Dedifferentiated amniotic fluid mesenchymal stem cell (primary cell): ENCODE data around the gene CAMK2D.

ENCODE experiments used
- DNase-seq: peaks from one replicate; pipeline ENCODE4 v3.0.0-alpha.2; 2016; ENCODE audit errors: extremely low spot score

CAMK2D gene

DNA sequence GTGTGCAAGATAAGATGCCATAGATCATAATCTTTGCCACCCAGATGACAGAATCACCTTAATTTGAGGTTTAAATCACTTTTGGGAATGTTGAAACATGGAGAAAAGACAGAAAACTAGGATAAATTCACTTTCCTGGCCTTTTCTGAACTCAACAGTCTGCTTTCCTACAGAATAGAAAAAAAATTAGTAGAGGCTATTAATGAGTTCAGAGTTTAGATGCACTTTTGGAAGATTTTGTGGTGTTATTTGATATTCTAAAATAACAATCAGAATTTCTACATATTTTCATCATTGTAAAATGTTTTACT, 195.9 kb downstream of the CAMK2D start:
- DNase-seq = no peak

DNA sequence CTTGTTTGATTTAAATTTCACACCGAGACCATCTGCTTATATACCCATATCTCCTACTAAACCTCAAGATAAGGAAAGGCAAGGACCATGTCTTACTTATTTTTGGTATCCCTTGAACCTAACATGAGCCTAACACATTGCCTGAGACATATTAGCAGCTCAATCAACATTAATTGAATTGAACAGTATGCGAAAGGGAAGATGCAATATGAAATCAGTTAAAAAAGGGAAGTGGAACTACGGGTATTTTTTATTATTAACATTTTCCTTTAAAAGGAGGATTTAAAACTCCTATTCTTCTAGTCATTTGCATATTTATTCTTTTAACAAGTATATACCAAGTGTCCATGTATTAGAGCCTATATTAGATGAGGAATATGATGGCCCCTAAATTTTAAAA, 197.0 kb downstream of the CAMK2D start:
- no peak for DNase-seq

DNA sequence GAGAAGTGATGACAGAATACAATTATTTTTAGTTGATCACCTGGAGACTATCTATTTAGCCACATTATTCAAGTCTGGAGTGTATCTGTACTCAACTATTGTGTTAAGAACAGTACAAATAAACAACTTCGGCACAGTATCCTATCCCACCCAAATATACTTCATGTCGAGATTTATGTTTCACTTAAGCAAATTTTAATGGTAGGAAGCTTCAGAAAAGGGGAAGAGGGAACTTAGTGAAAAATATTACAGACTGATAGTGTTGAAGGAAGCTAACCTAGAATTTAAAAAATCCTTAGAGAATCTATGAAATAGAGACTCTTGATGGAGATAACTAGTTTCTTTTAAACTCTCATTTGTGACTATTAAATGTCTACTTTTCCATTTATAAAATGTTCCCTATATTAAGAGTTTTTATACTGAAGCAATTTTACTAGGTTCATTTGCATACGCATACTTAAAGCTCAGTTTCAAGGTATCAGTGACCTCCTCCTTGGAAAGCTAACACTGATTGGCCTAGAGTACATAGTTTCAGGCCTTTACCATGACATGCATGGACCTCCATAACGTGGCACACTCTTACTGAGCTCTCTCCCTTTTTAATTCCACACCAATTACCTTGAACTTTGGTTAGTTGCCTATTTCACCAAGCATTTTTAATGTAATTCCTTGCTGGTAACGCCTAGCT, 197.7 kb downstream of the CAMK2D start:
- no peak for DNase-seq

DNA sequence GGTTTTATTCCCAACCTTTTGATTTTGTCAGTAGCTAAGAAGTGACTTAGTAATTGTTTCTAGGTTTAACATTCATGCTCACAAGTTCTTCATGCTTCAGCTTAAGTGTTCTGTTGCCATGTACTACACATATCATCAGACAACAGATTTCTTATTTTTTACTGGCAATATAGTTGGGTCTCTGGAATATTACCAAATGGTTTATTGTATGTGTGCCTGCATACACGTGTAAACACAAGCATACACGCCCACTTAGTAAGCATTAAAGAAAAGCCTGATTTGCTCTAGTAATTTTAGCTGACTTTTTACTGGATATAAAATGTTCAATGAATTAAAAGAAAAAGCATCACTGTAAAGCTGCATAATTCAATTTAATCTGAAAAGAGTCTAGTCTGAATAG, 199.8 kb downstream of the CAMK2D start:
- DNase-seq = no peak

DNA sequence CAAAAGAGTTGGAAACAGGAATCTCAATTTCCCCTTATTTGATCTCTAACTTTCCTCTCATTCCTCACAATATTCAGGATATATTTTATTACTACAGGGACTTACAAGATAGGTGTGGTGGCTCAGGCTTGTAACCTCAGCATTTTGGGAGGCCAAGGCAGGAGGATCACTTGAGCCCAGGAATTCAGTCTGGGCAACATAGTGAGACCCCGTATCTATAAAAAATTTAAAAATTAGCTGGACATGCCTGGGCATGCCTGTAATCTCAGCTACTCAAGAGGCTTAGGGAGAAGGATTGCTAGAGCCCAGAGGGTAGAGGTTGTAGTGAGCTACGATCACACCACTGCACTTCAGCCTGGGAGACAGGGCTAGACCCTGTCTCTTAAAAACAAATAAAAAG, 200.4 kb downstream of the CAMK2D start:
- DNase-seq = no peak

DNA sequence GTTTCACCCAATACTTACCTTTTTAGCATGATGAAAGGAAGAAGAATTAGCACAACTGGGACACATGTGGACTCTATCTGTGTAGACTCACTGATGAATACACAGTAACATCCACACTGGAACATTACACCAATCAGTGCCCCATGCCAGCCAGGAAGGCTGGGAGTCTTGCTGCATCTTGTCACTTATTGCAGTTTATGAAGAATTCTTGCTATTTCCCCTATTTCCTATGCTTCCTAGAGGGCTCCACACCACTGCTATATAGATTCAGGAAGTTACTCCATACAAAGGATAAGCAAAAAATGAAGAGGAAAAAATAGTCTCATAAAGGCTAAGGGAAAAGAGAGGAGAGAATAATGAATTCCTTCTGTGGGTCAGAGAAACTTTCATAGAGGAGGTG, 201.0 kb downstream of the CAMK2D start:
- DNase-seq = peak; percentile 57

DNA sequence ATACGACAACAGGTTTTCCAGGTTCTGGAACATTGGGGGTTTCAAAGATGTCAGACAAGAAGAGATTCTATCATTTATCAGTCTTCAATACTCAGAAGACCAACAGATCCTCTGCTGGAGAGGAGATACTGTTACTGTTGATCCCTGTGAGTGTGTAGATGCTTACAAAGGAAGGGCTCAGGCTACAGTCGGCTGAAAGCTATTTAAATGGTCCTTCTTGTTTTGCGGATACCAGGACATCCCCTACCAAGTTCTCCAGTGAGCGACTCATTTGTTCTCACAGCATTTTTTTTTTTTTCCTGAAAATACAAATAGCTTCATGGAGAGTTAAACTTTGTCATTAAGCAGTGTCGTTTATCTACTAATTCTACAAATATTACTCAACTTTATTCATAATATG, 201.6 kb downstream of the CAMK2D start:
- DNase-seq = no peak

DNA sequence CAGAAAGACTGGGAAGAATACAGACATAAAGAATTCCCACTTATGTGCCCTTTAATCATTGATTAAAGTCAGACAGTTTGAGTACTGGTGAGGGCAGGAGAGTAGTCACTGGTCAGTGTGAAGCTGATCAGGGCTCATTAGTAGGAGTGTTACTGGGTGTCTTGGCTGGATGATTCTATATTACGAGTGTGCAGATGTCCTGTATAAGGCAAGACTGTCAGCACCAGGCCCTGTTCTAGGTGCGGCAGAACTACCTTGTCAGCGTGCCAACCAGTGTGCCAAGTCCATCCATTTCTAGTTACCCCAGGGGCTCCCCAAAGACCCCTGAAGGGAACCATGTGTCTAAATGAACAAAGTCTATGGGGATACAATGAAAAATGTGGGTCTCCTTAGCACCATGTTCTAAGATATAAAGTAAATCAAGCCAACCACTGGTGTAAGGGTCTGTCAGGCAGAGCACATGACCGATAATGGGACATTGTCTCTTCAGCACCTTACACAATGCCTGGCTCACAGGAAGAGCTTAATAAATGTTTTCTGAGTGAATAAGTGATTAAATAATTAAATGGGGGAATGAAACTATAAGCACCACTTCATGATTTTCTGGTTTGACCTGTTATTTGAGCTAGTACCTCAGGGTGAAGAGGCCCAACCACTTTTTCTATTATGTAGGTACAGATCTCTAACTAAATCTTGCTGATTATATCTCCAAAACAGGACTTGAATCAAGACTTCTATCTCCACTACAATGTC, 205.0 kb downstream of the CAMK2D start:
- DNase-seq = no peak

DNA sequence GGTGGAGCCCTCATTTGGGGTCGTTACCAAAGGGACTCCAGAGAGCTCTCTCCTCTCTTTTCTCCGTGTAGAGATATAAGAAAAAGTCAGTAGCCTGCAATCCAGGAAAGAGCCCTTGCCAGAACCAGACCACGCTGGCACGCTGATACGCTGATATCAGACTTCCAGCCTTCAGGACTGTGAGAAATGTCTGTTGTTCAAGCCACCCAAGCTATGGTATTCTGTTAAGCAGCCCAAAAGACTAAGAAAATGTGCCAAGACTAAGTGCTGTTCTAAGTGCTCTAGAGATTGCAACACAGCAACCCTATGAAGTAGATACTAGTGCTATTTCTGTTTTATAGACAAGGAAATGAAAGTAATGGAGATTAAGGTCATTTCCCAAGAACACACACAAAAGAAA, 205.7 kb downstream of the CAMK2D start:
- no peak for DNase-seq

DNA sequence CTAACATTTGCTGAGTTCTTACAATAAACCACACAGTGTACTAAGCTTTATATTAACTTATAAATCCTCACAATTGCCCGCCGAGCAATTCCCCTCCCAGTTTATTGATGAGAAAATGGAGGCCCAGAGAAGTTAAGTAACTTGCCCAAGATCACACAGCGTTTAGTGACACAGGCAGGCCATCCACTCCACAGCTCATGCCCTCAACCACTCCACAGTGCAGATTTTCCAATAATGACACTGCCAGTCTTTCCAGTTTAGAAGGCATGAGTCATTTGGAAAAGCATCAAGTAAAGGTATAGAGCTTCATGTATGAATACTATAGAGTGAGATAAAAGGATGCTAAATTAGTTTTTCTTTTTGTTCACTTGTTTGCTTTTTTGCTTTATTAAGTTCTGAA, 208.5 kb downstream of the CAMK2D start:
- DNase-seq = no peak

DNA sequence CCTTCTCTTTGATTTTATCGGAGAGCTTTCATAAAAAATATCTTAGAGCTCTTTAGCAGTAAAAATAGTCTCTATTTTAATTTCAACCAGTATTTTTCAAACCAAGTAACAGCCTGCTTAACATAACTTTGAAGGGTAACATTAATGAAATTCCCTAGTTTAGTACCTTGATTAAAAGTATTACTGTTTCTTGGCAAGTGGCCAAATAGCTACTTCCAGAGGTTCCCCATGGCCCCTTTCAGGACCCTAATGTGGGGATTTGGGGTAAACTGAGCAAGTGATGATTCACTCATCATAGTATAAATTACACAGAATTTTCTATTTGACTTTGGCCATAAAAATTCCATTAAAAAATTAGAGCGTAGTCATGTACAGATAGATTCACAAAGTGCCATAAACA, 211.0 kb downstream of the CAMK2D start:
- DNase-seq = no peak

DNA sequence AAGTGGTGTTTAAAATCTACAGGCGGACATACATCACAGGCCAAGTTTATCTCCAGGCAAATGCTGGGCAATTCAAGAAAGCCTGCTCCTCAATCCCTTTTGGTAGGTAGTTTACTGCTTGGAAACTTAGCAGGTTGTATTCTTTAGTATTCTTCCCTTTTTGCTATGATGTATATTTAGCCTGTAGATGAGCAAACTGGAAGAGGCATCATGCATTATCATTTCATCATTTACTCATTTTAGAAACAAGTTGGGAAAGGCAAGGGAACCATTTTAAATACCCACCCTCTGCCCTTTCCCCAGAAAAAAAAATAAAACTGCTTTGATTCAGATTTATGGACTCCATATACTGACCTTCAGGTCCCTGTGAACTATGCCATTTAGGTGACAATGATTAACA, 213.2 kb downstream of the CAMK2D start:
- no peak for DNase-seq

DNA sequence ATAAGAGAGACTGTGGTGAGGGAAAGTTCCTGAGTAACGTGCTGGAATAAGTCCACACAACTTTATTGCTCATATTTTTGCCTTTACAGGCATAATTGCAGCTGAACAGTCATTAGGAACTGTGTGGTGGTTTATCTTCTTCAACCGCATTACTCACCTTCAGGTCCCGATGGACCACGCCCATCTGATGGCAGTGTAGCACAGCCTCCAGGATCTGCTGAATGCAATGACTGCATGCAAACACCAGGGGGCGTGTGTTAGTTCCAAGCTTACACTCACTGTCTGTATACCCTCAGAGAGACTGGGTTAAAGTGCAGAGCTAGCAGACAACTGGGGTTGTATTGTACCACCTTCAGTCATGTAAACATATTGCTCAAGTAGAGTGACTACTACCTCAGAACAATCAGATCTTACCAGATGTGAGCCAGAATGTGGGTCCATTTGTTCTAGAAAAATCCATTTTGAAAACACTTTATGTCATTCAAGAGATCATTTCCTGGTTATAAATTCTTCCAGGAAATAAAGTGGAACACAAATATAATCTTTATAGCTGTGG, 214.0 kb downstream of the CAMK2D start:
- peak; percentile 91 for DNase-seq

DNA sequence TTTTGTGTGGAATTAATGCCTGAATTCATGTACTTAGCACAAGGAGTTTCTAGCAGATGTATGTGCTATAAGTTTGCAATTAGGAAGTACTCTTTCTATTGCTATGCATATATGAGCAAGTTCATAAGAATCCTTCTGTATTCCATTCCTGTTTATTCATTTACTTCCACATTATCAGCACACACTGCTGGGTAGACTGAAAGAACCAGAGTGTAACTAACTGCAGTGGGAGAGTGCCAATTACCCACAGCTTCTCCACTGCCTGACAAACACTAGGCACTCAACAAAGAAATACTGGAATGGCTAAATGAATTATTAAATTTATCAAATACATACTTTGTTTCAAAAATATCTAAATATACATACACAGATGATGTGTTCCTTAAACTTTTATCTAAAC, 219.6 kb downstream of the CAMK2D start:
- no peak for DNase-seq

DNA sequence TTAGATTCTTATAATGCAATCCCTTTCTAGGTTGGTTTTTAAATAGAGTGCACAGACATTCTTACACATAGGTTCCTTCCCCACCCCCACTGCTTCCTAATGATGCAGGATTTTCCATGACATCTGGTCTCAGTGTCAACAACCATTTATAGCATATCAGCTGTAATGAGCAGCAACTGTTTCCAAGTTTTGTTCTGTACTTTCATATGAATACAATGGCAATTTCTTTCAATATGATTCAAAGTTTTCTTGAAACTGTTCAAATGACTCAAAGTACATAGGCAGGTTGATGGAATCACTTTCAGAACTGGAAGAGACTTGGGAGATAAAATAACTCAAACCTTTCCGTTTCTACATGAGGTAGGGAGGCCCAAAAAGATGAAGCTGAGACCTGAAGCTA, 220.7 kb downstream of the CAMK2D start:
- DNase-seq = no peak

DNA sequence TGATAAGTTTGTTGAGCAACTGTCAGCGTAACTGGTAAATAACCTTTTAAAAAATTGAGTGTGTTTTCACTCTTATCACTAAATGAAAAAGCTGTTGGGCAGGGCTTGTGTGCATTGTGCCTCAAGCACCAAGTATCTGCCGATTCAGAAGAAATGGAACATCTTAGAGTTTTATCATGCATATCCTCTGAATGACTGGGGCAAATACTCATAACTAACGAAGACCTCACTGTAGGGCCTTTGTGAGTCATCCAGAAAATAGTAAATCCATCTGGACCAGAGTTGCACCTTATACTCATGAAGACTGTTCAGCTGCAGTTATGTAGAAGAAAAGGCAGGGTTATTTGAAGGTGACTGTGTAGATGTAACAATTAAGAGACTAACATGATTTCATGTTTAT, 222.1 kb downstream of the CAMK2D start:
- DNase-seq = peak; percentile 25

DNA sequence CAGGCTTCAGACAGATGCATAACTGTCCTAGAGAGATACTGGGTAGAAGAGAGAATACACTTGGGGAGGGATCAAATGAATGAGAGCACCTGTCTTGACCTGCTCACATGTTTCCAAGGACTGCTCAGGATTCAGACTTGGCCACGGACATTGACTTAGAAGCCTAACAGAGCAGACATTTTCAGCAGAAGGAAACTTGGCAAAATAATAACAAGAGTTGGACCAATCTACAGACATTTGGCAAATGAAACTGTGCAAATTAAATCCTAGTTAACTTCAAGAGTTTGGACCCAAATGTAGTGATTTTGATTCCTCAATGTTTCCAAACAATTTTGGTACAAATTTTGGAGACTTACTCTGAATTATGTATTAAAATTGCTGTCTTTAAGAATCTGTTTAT, 223.9 kb downstream of the CAMK2D start:
- DNase-seq = no peak

DNA sequence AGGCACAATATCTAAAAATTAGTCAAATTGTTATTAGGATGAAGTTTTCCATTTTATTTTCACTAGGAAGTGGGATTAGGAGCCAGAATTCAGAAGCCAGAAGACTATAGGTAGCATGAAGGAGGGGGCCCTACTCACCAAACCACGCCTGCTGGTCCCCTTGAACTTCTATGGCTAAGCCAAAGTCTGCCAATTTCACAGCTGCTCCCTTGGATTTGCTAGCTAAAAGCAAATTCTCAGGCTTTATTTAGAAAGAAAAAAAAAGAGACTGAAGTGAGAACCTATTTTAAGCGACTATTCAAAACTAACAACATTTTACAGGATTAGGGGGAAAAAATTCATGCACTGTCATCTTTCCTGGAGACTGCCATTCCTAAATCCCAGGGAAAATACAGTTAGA, 224.3 kb downstream of the CAMK2D start:
- no peak for DNase-seq

DNA sequence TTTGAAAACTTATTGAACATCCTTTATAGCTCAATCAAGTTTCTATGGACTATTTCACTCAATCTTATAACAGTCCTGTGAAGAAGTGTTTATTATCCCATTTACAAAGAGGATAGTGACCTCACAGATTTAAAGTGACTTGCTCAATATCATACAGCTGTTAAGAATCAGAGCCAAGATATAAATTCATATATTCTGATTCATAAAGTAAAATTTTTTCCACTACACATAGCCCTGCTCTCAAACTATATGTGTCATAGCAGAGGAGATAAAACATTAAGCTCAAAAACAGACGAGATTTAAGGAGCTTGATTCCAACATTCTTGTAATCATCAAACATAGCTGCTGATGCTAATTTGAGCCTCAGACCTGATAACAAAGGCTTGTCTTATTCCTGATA, 226.8 kb downstream of the CAMK2D start:
- DNase-seq = peak; percentile 57

DNA sequence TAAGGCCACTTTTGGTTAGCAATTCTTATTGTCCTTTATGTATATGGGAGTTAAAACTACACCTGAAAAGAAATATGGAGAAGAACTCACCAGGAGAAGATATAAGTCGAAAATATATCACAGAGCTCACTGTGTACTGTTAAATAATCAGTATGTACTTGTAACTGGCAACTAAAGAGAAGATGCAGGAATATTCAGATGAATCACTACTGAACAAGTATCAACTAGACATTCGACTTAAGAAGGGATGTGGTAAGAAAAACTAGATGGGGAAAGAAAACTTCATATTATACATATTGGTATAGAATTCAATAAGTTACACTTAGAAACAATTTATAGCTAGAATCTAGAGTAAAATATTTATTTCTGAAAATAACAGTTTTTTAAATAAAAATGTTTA, 230.0 kb downstream of the CAMK2D start:
- no peak for DNase-seq

DNA sequence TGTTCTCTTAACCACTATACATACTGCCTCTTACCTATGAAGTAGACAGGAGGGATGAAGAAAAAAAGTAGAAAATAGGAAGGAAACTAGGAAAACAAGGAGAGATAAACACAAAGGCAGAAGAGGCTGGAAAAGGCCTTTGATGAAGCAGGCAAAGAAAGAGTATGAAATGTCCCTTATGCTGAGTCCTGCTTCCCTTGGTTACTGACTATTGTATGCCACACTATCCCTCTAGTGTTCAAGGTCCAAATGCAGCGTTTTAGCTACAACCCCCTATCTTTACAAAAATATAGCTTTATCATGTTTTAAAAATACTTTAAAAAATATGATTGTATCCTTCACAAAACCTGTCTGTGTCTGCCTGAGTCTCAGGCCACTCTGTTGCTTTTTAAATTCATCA, 233.1 kb downstream of the CAMK2D start:
- DNase-seq = no peak

DNA sequence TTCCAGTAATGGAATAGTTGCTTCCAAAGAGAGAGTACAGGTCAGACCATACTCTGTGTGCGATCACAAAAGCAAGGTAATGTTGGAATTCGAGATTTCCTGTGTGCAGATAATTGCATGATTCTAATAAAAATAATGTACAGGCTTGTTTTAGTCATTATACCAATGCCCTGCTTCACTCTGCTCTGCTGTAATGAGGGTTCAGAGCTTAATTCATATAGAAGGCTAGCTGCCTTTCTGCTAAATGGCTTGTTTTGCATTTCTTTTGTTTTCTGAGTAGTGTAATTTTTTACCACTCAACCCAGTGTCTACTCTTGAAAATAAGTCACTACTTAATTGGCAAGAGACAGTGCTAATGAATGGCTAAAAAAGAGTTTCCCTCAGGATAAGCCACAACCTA, 236.0 kb downstream of the CAMK2D start:
- DNase-seq = no peak

DNA sequence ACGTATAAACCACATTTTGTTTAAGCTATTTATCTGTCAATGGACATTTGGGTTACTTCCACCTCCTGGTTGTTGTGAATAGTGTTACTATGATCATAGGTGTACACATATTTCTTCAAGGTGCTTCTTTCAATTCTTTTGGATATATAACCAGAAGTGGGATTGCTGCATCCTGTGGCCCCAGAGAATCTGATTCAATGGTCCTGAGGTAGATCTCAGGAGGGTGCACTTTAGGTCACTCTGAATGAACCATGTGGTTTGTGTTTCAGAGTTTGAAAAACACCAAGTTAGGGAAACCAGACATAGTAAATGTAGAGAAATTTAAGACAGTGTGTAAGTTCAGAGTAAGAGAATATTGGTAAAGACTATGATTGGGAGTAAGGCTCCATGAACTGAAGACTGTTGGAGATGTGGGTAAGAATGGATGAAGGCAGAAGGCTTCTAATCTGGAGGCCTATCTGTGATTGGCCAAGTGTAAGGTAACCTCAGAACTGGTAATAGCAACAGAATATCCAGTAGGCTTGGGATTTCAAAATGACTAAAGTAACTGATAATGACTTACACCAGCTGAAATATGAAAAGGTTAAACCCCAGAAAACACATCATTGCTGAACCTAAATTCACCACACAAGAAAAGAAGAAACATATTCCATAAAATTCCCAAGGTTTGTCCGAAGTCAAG, 236.9 kb downstream of the CAMK2D start:
- no peak for DNase-seq
